ENCODE measurements around the gene RIPPLY2.

GRCh38 chr6:83854001-83854501 is 891 bp downstream of the RIPPLY2 start:
- no peak for TF ChIP-seq CTCF (IDR thresholded peaks at IDR 0.05; ENCODE audit: low read depth, low read length, missing input control)
- TF ChIP-seq ZBTB33 (IDR thresholded peaks at IDR 0.05): no peak
- no peak for TF ChIP-seq ATF3 (IDR thresholded peaks at IDR 0.05)
- no peak for TF ChIP-seq REST (IDR thresholded peaks at IDR 0.05)
- TF ChIP-seq HNF4G (IDR thresholded peaks at IDR 0.05): no peak
- no peak for TF ChIP-seq MAX (IDR thresholded peaks at IDR 0.05)
- no peak for TF ChIP-seq RAD21 (IDR thresholded peaks at IDR 0.05)
- TF ChIP-seq FOXA1 (IDR thresholded peaks at IDR 0.05): no peak
- no peak for TF ChIP-seq EGR1 (IDR thresholded peaks at IDR 0.05; ENCODE audit: low read depth in 2 of 2)

Data from liver (tissue), 3 donors.